ENCODE data around the gene ARHGAP5. TPM values are rescaled to one million over a fixed set of nuclear protein-coding genes. Genes with fewer than 3 reads are reported as not detected.

Gene ARHGAP5
- total RNA-seq, 1 donor from 2014 or later = 97.9 TPM

- no peak overlapping the region for H3K4me3 ChIP-seq
- H3K27me3 ChIP-seq (ENCODE audit: low read depth) = no peaks in the 10 kb centered on the region
- DNase-seq = no peak
- no peaks in the 10 kb centered on the region for H3K9me3 ChIP-seq
- no peaks in the 10 kb centered on the region for H3K36me3 ChIP-seq
- H3K27ac ChIP-seq = no peak overlapping the region
- TF ChIP-seq CTCF (IDR thresholded peaks at IDR 0.05) = no peak
- intact Hi-C loops (cut with DNase I) = no loop called here
- ATAC-seq = no peak
- H3K4me1 ChIP-seq = peaks cover 52% of the 10 kb centered on the region
Observed at GRCh38 chr14:32081901-32082300, 4.8 kb downstream of the ARHGAP5 start.

GRCh38 chr14:32083315-32083624, 6.2 kb downstream of the ARHGAP5 start:
- DNase-seq (no peak), ATAC-seq (no peak)
- intact Hi-C loops (cut with DNase I) = no loop called here

GRCh38 chr14:32083789-32084188, 6.7 kb downstream of the ARHGAP5 start:
- no peak for TF ChIP-seq CTCF (IDR thresholded peaks at IDR 0.05)
- H3K27ac ChIP-seq = no peak overlapping the region
- no peaks in the 10 kb centered on the region for H3K9me3 ChIP-seq
- H3K27me3 ChIP-seq (ENCODE audit: low read depth) = no peaks in the 10 kb centered on the region
- no peaks in the 10 kb centered on the region for H3K36me3 ChIP-seq
- DNase-seq (no peak), ATAC-seq (no peak)
- intact Hi-C loops (cut with DNase I) = no loop called here
- no peak overlapping the region for H3K4me3 ChIP-seq
- peaks cover 57% of the 10 kb centered on the region for H3K4me1 ChIP-seq

More at GRCh38 chr14:32083315-32083624, 6.2 kb downstream of the ARHGAP5 start:
- Histone ChIP-seq H3K27ac (no peak overlapping the region), H3K9me3 (no peaks in the 10 kb centered on the region), H3K4me1 (peaks cover 59% of the 10 kb centered on the region), H3K27me3 (ENCODE audit: low read depth) (no peaks in the 10 kb centered on the region), H3K4me3 (no peak overlapping the region), H3K36me3 (no peaks in the 10 kb centered on the region)
- TF ChIP-seq CTCF (IDR thresholded peaks at IDR 0.05) = no peak

- DNase-seq = no peak
- TF ChIP-seq CTCF (IDR thresholded peaks at IDR 0.05) = no peak
- intact Hi-C loops (cut with DNase I) = no loop called here
- H3K27ac ChIP-seq = no peak overlapping the region
- peaks cover 45% of the 10 kb centered on the region for H3K4me1 ChIP-seq
- no peak overlapping the region for H3K4me3 ChIP-seq
- H3K36me3 ChIP-seq = peaks cover under 1% of the 10 kb centered on the region
- no peak for ATAC-seq
- H3K9me3 ChIP-seq = no peaks in the 10 kb centered on the region
- no peaks in the 10 kb centered on the region for H3K27me3 ChIP-seq (ENCODE audit: low read depth)
Observed at GRCh38 chr14:32085182-32085844, 8.2 kb downstream of the ARHGAP5 start.

GRCh38 chr14:32085845-32086383, 8.8 kb downstream of the ARHGAP5 start:
- Histone ChIP-seq H3K36me3 (peaks cover 6% of the 10 kb centered on the region), H3K4me3 (no peak overlapping the region), H3K9me3 (no peaks in the 10 kb centered on the region), H3K27ac (no peak overlapping the region), H3K4me1 (peaks cover 40% of the 10 kb centered on the region), H3K27me3 (ENCODE audit: low read depth) (no peaks in the 10 kb centered on the region)
- DNase-seq (no peak), ATAC-seq (no peak)
- no peak for TF ChIP-seq CTCF (IDR thresholded peaks at IDR 0.05)
- intact Hi-C loops (cut with DNase I) = no loop called here

Data from lower lobe of right lung (tissue), 2 donors.